ENCODE results near the gene ESPNL. TPM values are rescaled to one million over a fixed set of nuclear protein-coding genes. Genes with fewer than 3 reads are reported as not detected.
A peak's percentile ranks its signal among the peaks of the same experiment; 100 is the strongest.

ESPNL gene
- total RNA-seq, 4 donors from 2014 or later = 0.78 to 1.3 (median 0.83) TPM; not detected in 1

GRCh38 chr2:238164906-238165287, 64.8 kb downstream of the ESPNL start:
- Histone ChIP-seq H3K9me3 (no peaks in the 10 kb centered on the region), H3K27ac (replicated peaks in 1 of 4) (no peak overlapping the region), H3K27me3 (peaks cover 0 to 49% (median 12%) of the 10 kb centered on the region in 4 donors), H3K4me1 (peaks cover 10 to 40% (median 32%) of the 10 kb centered on the region in 4 donors), H3K4me3 (no peak overlapping the region), H3K36me3 (peaks cover 0 to 28% (median 25%) of the 10 kb centered on the region in 4 donors)
- no peak for DNase-seq (ENCODE audit: extremely low spot score)
- WGBS = 96% methylated on average over 8 of the region's 8 CpGs
- intact Hi-C loops (cut with DNase I) = no loop called here
- no peak for TF ChIP-seq POLR2A (IDR thresholded peaks at IDR 0.05; ENCODE audit: low read depth)

- Histone ChIP-seq H3K27me3 (peaks cover 0 to 44% (median 9%) of the 10 kb centered on the region in 4 donors), H3K4me3 (no peak overlapping the region), H3K27ac (replicated peaks in 1 of 4) (no peak overlapping the region), H3K9me3 (no peaks in the 10 kb centered on the region), H3K4me1 (peaks cover 15 to 41% (median 35%) of the 10 kb centered on the region in 4 donors), H3K36me3 (peaks cover 1 to 33% (median 30%) of the 10 kb centered on the region in 4 donors)
- WGBS = 93% methylated on average over 5 of the region's 12 CpGs
- intact Hi-C loops (cut with DNase I) = no loop called here
- DNase-seq (ENCODE audit: extremely low spot score) = no peak
- TF ChIP-seq POLR2A (IDR thresholded peaks at IDR 0.05; ENCODE audit: low read depth) (no peak), POLR2AphosphoS5 (IDR thresholded peaks at IDR 0.05) (no peak), EP300 (IDR thresholded peaks at IDR 0.05) (no peak)
- TF ChIP-seq, protein P1, sequence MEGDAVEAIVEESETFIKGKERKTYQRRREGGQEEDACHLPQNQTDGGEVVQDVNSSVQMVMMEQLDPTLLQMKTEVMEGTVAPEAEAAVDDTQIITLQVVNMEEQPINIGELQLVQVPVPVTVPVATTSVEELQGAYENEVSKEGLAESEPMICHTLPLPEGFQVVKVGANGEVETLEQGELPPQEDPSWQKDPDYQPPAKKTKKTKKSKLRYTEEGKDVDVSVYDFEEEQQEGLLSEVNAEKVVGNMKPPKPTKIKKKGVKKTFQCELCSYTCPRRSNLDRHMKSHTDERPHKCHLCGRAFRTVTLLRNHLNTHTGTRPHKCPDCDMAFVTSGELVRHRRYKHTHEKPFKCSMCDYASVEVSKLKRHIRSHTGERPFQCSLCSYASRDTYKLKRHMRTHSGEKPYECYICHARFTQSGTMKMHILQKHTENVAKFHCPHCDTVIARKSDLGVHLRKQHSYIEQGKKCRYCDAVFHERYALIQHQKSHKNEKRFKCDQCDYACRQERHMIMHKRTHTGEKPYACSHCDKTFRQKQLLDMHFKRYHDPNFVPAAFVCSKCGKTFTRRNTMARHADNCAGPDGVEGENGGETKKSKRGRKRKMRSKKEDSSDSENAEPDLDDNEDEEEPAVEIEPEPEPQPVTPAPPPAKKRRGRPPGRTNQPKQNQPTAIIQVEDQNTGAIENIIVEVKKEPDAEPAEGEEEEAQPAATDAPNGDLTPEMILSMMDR (IDR thresholded peaks at IDR 0.05) = no peak
Measured at GRCh38 chr2:238165288-238165921, 65.3 kb downstream of the ESPNL start.

- Histone ChIP-seq H3K27me3 (peaks cover 0 to 31% (median 8%) of the 10 kb centered on the region in 4 donors), H3K4me3 (no peak overlapping the region), H3K36me3 (peaks cover 6 to 44% (median 40%) of the 10 kb centered on the region in 4 donors), H3K27ac (replicated peaks in 1 of 4) (no peak overlapping the region), H3K9me3 (no peaks in the 10 kb centered on the region), H3K4me1 (peaks cover 19 to 45% (median 39%) of the 10 kb centered on the region in 4 donors)
- intact Hi-C loops (cut with DNase I) = no loop called here
- no peak for DNase-seq (ENCODE audit: extremely low spot score)
- WGBS = 89% methylated on average over 15 of the region's 24 CpGs
- no peak for TF ChIP-seq POLR2A (IDR thresholded peaks at IDR 0.05; ENCODE audit: low read depth)
- TF ChIP-seq POLR2AphosphoS5 (IDR thresholded peaks at IDR 0.05) = no peak
- TF ChIP-seq EP300 (IDR thresholded peaks at IDR 0.05) = no peak
- TF ChIP-seq, protein P1 (IDR thresholded peaks at IDR 0.05) = no peak
Measured at GRCh38 chr2:238166391-238167343, 66.5 kb downstream of the ESPNL start.

DNA sequence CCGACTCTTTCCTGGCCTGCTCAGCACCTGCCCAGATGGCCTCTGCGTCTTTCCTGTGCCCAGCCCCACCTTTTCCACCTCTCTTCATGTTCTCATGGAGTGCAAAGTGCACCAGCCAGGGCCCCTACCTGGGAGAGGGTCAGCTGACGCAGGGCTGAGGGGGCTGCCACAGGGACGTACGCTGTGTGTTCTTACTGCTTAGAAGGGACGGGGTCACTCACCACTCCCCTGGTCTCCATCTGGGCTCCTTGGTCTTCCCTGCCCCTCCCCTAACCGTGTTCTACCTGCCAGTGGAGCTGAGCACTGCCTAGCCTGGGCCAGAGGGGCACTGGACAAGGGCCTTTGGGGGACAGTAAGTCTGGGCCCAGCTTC, 67.2 kb downstream of the ESPNL start:
- TF ChIP-seq POLR2A (IDR thresholded peaks at IDR 0.05; ENCODE audit: low read depth) (no peak), EP300 (IDR thresholded peaks at IDR 0.05) (no peak), POLR2AphosphoS5 (IDR thresholded peaks at IDR 0.05) (no peak)
- TF ChIP-seq, protein P1 (IDR thresholded peaks at IDR 0.05) = no peak
- H3K36me3 ChIP-seq = peaks cover 9 to 51% (median 46%) of the 10 kb centered on the region in 4 donors
- 90% methylated on average over 7 of the region's 7 CpGs for WGBS
- intact Hi-C loops (cut with DNase I) = no loop called here
- H3K27me3 ChIP-seq = peaks cover 0 to 25% (median 8%) of the 10 kb centered on the region in 4 donors
- DNase-seq (ENCODE audit: extremely low spot score) = no peak
- H3K4me3 ChIP-seq = no peak overlapping the region
- peaks cover 19 to 45% (median 39%) of the 10 kb centered on the region in 4 donors for H3K4me1 ChIP-seq
- no peak overlapping the region for H3K27ac ChIP-seq (replicated peaks in 1 of 4)
- H3K9me3 ChIP-seq = no peaks in the 10 kb centered on the region

DNA sequence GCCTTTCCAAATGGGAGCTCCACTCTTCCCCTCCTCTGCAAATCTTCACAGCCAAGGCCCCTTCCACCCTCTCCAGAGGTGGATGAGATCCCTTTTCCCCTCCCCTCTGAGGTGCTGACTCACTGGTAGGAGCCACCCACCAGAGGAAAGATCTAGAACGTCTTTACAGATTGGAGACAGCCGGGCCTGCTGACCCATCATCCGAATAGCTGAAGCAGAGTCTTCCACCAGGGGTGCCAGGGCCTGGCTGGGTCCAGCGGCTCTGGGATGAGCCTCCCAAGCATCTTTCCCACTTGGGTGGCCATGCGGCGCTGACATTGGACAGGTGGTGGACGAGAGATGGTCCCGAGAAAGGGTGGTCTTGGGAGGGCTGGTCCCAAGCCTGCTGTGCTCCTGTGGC, 67.6 kb downstream of the ESPNL start:
- Histone ChIP-seq H3K27ac (replicated peaks in 1 of 4) (peak overlapping the region in 3 of 4 donors; percentile 68 to 81 (median 69)), H3K36me3 (peaks cover 14 to 55% (median 51%) of the 10 kb centered on the region in 4 donors), H3K9me3 (no peaks in the 10 kb centered on the region), H3K4me1 (peaks cover 19 to 45% (median 39%) of the 10 kb centered on the region in 4 donors), H3K4me3 (no peak overlapping the region), H3K27me3 (peaks cover 0 to 21% (median 7%) of the 10 kb centered on the region in 4 donors)
- TF ChIP-seq EP300 (IDR thresholded peaks at IDR 0.05) (no peak), POLR2A (IDR thresholded peaks at IDR 0.05; ENCODE audit: low read depth) (no peak), POLR2AphosphoS5 (IDR thresholded peaks at IDR 0.05) (no peak)
- TF ChIP-seq, protein P1 (IDR thresholded peaks at IDR 0.05) = no peak
- intact Hi-C loops (cut with DNase I) = no loop called here
- WGBS = 56% methylated on average over 3 of the region's 8 CpGs
- no peak for DNase-seq (ENCODE audit: extremely low spot score)

Data from esophagus muscularis mucosa (tissue), 4 donors.